GM23338 (cell line): ENCODE results near the gene STIM1. TPM values are rescaled to one million over a fixed set of nuclear protein-coding genes. Genes with fewer than 3 reads are reported as not detected.

ENCODE experiments used
- ATAC-seq: fragments of 200-7000 bp; cut with Tn5 transposase; 3 replicates; pipeline ENCODE4 v1.9.1; 2020
- DNase-seq: peaks from one replicate; pipeline ENCODE4 v3.0.0-alpha.2; 2015; ENCODE audit warnings: low spot score
- H2AFZ ChIP-seq: fragments of 200-600 bp; sonication (generic); 2 replicates; pipeline ENCODE4 v1.8.0; 2016; ENCODE audit warnings: antibody characterized with exemption, mild to moderate bottlenecking, moderate library complexity
- H3F3A ChIP-seq: fragments of 200-600 bp; sonication (generic); replicated peaks from 2 replicates; pipeline ENCODE4 v1.8.0; 2017; ENCODE audit warnings: antibody characterized with exemption, mixed run types, low read depth
- H3K27ac ChIP-seq: fragments of 200-600 bp; sonication (generic); 2 replicates; pipeline ENCODE4 v1.6.1; 2016; ENCODE audit warnings: low read depth
- H3K27me3 ChIP-seq: fragments of 200-600 bp; sonication (generic); 2 replicates; pipeline ENCODE4 v1.8.0; 2016; ENCODE audit warnings: mild to moderate bottlenecking, mixed run types, moderate library complexity; ENCODE audit not compliant: insufficient read depth
- H3K36me3 ChIP-seq: fragments of 200-600 bp; sonication (generic); 2 replicates; pipeline ENCODE4 v1.8.0; 2016; ENCODE audit warnings: mild to moderate bottlenecking; ENCODE audit not compliant: insufficient read depth
- H3K4me1 ChIP-seq: fragments of 200-600 bp; sonication (generic); 2 replicates; pipeline ENCODE4 v1.8.0; 2016; ENCODE audit warnings: mild to moderate bottlenecking, moderate library complexity; ENCODE audit not compliant: insufficient read depth
- H3K4me2 ChIP-seq: fragments of 200-600 bp; sonication (generic); 2 replicates; pipeline ENCODE4 v1.7.1; 2017; ENCODE audit warnings: mixed run types
- H3K4me3 ChIP-seq: fragments of 200-600 bp; sonication (generic); 2 replicates; pipeline ENCODE4 v1.6.1; 2016; ENCODE audit warnings: mixed run types
- H3K79me2 ChIP-seq: fragments of 200-600 bp; sonication (generic); replicated peaks from 2 replicates; pipeline ENCODE4 v1.8.0; 2017; ENCODE audit warnings: mild to moderate bottlenecking; ENCODE audit not compliant: insufficient read depth
- H3K9me2 ChIP-seq: fragments of 200-600 bp; sonication (generic); 2 replicates; pipeline ENCODE4 v1.8.0; 2017; ENCODE audit not compliant: insufficient read depth
- H4K20me1 ChIP-seq: fragments of 200-600 bp; sonication (generic); replicated peaks from 2 replicates; pipeline ENCODE4 v1.8.0; 2017; ENCODE audit warnings: mild to moderate bottlenecking; ENCODE audit not compliant: insufficient read depth
- H3K27ac Mint-ChIP-seq: 2 replicates; pipeline ENCODE4 v1.8.0; 2020; ENCODE audit warnings: inconsistent platforms, mild to moderate bottlenecking, moderate library complexity, mixed read lengths
- H3K27me3 Mint-ChIP-seq: 3 replicates; pipeline ENCODE4 v1.8.0; 2022; ENCODE audit warnings: low read depth, mild to moderate bottlenecking, moderate library complexity, mixed read lengths, inconsistent platforms; ENCODE audit not compliant: insufficient read depth, poor library complexity
- H3K36me3 Mint-ChIP-seq: 3 replicates; pipeline ENCODE4 v1.8.0; 2021; ENCODE audit warnings: low read depth, mild to moderate bottlenecking, inconsistent platforms, moderate library complexity, mixed read lengths
- H3K4me1 Mint-ChIP-seq: 3 replicates; pipeline ENCODE4 v1.8.0; 2020; ENCODE audit warnings: mild to moderate bottlenecking, inconsistent platforms, mixed read lengths
- H3K4me3 Mint-ChIP-seq: 3 replicates; pipeline ENCODE4 v1.8.0; 2021; ENCODE audit warnings: moderate library complexity, mild to moderate bottlenecking, inconsistent platforms, mixed read lengths
- H3K9me3 Mint-ChIP-seq: 3 replicates; pipeline ENCODE4 v1.8.0; 2020; ENCODE audit warnings: moderate library complexity, mild to moderate bottlenecking, inconsistent platforms, mixed read lengths
- CREB1 ChIP-seq: fragments of 250-450 bp; sonication (Bioruptor Pico); IDR thresholded peaks from 2 replicates; pipeline ENCODE4 v1.5.0; 2020; ENCODE audit warnings: low read depth, mild to moderate bottlenecking, moderate library complexity
- EZH2phosphoT487 ChIP-seq: fragments of 200-600 bp; sonication (generic); IDR thresholded peaks from one replicate; pipeline ENCODE4 v1.8.1; 2018; ENCODE audit warnings: antibody characterized with exemption; ENCODE audit not compliant: unreplicated experiment
- JUNB ChIP-seq: IDR thresholded peaks from one replicate; pipeline ENCODE4 v1.6.1; 2016; ENCODE audit warnings: antibody characterized with exemption; ENCODE audit not compliant: unreplicated experiment
- NANOG ChIP-seq: IDR thresholded peaks from 2 replicates; pipeline ENCODE4 v1.6.1; 2016; ENCODE audit warnings: antibody characterized with exemption, borderline replicate concordance
- POLR2AphosphoS5 ChIP-seq: IDR thresholded peaks from 2 replicates; pipeline ENCODE4 v1.6.1; 2016; ENCODE audit warnings: antibody characterized with exemption, low read depth
- STAT1 ChIP-seq: IDR thresholded peaks from one replicate; pipeline ENCODE4 v1.6.1; 2016; ENCODE audit warnings: antibody characterized with exemption; ENCODE audit not compliant: unreplicated experiment
- ZNF114 ChIP-seq: fragments of 250-450 bp; sonication (Bioruptor Pico); IDR thresholded peaks from 2 replicates; pipeline ENCODE4 v1.5.0; 2020; ENCODE audit warnings: mild to moderate bottlenecking, moderate library complexity
- ZNF331 ChIP-seq: fragments of 250-450 bp; sonication (Bioruptor Pico); IDR thresholded peaks from 2 replicates; pipeline ENCODE4 v1.5.0; 2020; ENCODE audit warnings: low read depth, mild to moderate bottlenecking, moderate library complexity
- polyA plus RNA-seq: library from polyadenylated mRNA; unstranded; fragments of >200 nt; fragmentation: Nextera tagmentation; extraction: Ambion mirVana; gene quantifications from 2 replicates; pipeline ENCODE4 v1.2.1, GENCODE V29; 2016
- total RNA-seq: library from RNA; depleted of rRNA; stranded (reverse); fragments of >200 nt; shearing (Covaris generic); gene quantifications from 2 replicates; pipeline ENCODE4 v1.2.3, GENCODE V29; 2014
- TF ChIP-seq, protein P1 (sequence below): IDR thresholded peaks from 2 replicates; pipeline ENCODE4 v1.6.1; 2016; ENCODE audit warnings: antibody characterized with exemption
- TF ChIP-seq, protein P2 (sequence below): fragments of 250-450 bp; sonication (Bioruptor Pico); IDR thresholded peaks from 2 replicates; pipeline ENCODE4 v1.5.0; 2020; ENCODE audit warnings: mild to moderate bottlenecking, moderate library complexity
- TF ChIP-seq, protein P3 (sequence below): IDR thresholded peaks from one replicate; pipeline ENCODE4 v1.6.1; 2018; ENCODE audit warnings: antibody characterized with exemption; ENCODE audit not compliant: unreplicated experiment
- TF ChIP-seq, protein P4 (sequence below), 2 experiments: fragments of 200-600 bp in 1 of 2; sonication (generic) in 1 of 2; conservative IDR thresholded peaks; 2 replicates each; pipeline versions ENCODE4 v1.5.1 to v1.6.1; 2016 to 2017; ENCODE audit warnings: antibody characterized with exemption in 2 of 2, low read depth in 2 of 2, mild to moderate bottlenecking in 2 of 2, moderate library complexity in 1 of 2

Gene STIM1
- total and polyA plus RNA-seq, 2 experiments from 2014 or later, result 3.5 to 14.0 TPM

DNA sequence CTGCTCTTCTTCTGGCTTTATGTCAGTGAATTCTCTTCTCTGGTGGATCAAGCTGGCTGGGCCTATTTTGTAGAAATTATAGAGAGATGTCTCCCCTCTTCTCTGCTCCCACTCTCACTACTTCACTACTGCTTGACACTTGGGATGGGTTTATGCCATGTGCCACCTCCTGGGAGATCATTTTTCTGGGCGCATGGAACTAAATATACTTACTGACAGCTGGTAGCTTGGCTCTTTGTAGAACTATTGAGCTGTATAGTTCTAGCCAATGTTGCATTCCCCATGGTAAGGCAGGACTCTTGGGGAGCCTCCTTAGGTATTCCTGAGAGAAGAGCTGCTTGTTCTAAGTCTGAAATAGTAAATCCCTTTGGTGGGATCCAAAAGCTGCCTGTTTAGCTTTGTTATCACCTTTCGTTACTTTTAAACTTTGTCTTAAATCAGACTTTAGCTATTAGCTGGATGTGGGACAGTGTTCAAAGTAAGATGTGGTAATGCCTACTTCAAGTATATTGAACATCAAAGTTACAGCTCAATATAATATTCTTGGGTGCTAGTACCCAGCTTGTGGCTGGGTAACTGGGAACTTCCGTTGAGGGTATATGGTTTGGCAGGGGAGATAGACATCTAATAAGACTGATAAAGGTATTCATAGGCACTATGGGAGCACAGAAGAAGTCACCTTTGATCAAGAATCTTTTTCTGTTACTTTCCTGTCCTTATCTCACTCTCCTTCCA lies 151.6 kb downstream of the STIM1 start (continued):
- TF ChIP-seq, protein P1, sequence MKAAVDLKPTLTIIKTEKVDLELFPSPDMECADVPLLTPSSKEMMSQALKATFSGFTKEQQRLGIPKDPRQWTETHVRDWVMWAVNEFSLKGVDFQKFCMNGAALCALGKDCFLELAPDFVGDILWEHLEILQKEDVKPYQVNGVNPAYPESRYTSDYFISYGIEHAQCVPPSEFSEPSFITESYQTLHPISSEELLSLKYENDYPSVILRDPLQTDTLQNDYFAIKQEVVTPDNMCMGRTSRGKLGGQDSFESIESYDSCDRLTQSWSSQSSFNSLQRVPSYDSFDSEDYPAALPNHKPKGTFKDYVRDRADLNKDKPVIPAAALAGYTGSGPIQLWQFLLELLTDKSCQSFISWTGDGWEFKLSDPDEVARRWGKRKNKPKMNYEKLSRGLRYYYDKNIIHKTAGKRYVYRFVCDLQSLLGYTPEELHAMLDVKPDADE, result no peak
- TF ChIP-seq POLR2AphosphoS5 (no peak), CREB1 (CRISPR knock-in tag) (no peak), ZNF331 (CRISPR knock-in tag) (no peak), NANOG (no peak), JUNB (no peak), ZNF114 (CRISPR knock-in tag) (no peak)
- TF ChIP-seq, protein P2, sequence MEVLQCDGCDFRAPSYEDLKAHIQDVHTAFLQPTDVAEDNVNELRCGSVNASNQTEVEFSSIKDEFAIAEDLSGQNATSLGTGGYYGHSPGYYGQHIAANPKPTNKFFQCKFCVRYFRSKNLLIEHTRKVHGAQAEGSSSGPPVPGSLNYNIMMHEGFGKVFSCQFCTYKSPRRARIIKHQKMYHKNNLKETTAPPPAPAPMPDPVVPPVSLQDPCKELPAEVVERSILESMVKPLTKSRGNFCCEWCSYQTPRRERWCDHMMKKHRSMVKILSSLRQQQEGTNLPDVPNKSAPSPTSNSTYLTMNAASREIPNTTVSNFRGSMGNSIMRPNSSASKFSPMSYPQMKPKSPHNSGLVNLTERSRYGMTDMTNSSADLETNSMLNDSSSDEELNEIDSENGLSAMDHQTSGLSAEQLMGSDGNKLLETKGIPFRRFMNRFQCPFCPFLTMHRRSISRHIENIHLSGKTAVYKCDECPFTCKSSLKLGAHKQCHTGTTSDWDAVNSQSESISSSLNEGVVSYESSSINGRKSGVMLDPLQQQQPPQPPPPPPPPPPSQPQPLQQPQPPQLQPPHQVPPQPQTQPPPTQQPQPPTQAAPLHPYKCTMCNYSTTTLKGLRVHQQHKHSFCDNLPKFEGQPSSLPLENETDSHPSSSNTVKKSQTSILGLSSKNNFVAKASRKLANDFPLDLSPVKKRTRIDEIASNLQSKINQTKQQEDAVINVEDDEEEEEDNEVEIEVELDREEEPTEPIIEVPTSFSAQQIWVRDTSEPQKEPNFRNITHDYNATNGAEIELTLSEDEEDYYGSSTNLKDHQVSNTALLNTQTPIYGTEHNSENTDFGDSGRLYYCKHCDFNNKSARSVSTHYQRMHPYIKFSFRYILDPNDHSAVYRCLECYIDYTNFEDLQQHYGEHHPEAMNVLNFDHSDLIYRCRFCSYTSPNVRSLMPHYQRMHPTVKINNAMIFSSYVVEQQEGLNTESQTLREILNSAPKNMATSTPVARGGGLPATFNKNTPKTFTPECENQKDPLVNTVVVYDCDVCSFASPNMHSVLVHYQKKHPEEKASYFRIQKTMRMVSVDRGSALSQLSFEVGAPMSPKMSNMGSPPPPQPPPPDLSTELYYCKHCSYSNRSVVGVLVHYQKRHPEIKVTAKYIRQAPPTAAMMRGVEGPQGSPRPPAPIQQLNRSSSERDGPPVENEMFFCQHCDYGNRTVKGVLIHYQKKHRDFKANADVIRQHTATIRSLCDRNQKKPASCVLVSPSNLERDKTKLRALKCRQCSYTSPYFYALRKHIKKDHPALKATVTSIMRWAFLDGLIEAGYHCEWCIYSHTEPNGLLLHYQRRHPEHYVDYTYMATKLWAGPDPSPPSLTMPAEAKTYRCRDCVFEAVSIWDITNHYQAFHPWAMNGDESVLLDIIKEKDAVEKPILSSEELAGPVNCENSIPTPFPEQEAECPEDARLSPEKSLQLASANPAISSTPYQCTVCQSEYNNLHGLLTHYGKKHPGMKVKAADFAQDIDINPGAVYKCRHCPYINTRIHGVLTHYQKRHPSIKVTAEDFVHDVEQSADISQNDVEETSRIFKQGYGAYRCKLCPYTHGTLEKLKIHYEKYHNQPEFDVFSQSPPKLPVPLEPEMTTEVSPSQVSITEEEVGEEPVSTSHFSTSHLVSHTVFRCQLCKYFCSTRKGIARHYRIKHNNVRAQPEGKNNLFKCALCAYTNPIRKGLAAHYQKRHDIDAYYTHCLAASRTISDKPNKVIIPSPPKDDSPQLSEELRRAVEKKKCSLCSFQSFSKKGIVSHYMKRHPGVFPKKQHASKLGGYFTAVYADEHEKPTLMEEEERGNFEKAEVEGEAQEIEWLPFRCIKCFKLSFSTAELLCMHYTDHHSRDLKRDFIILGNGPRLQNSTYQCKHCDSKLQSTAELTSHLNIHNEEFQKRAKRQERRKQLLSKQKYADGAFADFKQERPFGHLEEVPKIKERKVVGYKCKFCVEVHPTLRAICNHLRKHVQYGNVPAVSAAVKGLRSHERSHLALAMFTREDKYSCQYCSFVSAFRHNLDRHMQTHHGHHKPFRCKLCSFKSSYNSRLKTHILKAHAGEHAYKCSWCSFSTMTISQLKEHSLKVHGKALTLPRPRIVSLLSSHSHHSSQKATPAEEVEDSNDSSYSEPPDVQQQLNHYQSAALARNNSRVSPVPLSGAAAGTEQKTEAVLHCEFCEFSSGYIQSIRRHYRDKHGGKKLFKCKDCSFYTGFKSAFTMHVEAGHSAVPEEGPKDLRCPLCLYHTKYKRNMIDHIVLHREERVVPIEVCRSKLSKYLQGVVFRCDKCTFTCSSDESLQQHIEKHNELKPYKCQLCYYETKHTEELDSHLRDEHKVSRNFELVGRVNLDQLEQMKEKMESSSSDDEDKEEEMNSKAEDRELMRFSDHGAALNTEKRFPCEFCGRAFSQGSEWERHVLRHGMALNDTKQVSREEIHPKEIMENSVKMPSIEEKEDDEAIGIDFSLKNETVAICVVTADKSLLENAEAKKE (CRISPR knock-in tag), result no peak

DNA sequence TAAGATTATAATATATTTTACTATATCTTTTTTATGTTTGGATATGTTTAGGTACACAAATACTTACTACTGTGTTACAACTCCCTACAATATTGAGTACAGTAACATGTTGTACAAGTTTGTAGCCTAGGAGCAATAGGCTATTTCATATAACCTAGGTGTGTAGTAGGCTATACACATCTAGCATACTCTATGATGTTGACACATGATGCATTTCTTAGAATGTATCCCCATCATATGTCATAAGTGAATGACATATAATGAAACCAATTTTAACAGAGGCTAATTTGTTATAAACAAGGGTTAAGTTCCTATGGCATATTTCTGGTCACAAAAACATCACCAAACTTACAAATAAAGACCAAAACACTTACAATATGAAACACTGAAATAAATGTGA lies 152.7 kb downstream of the STIM1 start:
- Histone ChIP-seq H3K27me3 (no peaks in the 10 kb centered on the region), H3F3A (no peaks in the 10 kb centered on the region), H3K4me3 (no peak overlapping the region), H3K79me2 (no peaks in the 10 kb centered on the region), H4K20me1 (no peaks in the 10 kb centered on the region), H3K4me1 (no peaks in the 10 kb centered on the region), H3K36me3 (no peaks in the 10 kb centered on the region), H3K9me2 (no peaks in the 10 kb centered on the region), H3K4me2 (no peak overlapping the region), H3K27ac (no peak overlapping the region), H2AFZ (no peak overlapping the region)
- Mint-ChIP-seq H3K36me3 (no peaks in the 10 kb centered on the region), H3K9me3 (no peaks in the 10 kb centered on the region; the same call in 2 of the 3 replicates), H3K4me3 (no peak overlapping the region), H3K27me3 (no peaks in the 10 kb centered on the region), H3K27ac (no peak overlapping the region), H3K4me1 (no peaks in the 10 kb centered on the region)
- DNase-seq, result no peak
- no peak for ATAC-seq
- TF ChIP-seq JUNB (no peak), EZH2phosphoT487 (no peak), STAT1 (no peak), POLR2AphosphoS5 (no peak), ZNF331 (CRISPR knock-in tag) (no peak)
- TF ChIP-seq, protein P3, sequence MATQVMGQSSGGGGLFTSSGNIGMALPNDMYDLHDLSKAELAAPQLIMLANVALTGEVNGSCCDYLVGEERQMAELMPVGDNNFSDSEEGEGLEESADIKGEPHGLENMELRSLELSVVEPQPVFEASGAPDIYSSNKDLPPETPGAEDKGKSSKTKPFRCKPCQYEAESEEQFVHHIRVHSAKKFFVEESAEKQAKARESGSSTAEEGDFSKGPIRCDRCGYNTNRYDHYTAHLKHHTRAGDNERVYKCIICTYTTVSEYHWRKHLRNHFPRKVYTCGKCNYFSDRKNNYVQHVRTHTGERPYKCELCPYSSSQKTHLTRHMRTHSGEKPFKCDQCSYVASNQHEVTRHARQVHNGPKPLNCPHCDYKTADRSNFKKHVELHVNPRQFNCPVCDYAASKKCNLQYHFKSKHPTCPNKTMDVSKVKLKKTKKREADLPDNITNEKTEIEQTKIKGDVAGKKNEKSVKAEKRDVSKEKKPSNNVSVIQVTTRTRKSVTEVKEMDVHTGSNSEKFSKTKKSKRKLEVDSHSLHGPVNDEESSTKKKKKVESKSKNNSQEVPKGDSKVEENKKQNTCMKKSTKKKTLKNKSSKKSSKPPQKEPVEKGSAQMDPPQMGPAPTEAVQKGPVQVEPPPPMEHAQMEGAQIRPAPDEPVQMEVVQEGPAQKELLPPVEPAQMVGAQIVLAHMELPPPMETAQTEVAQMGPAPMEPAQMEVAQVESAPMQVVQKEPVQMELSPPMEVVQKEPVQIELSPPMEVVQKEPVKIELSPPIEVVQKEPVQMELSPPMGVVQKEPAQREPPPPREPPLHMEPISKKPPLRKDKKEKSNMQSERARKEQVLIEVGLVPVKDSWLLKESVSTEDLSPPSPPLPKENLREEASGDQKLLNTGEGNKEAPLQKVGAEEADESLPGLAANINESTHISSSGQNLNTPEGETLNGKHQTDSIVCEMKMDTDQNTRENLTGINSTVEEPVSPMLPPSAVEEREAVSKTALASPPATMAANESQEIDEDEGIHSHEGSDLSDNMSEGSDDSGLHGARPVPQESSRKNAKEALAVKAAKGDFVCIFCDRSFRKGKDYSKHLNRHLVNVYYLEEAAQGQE, result no peak
- TF ChIP-seq, protein P4, sequence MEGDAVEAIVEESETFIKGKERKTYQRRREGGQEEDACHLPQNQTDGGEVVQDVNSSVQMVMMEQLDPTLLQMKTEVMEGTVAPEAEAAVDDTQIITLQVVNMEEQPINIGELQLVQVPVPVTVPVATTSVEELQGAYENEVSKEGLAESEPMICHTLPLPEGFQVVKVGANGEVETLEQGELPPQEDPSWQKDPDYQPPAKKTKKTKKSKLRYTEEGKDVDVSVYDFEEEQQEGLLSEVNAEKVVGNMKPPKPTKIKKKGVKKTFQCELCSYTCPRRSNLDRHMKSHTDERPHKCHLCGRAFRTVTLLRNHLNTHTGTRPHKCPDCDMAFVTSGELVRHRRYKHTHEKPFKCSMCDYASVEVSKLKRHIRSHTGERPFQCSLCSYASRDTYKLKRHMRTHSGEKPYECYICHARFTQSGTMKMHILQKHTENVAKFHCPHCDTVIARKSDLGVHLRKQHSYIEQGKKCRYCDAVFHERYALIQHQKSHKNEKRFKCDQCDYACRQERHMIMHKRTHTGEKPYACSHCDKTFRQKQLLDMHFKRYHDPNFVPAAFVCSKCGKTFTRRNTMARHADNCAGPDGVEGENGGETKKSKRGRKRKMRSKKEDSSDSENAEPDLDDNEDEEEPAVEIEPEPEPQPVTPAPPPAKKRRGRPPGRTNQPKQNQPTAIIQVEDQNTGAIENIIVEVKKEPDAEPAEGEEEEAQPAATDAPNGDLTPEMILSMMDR (conservative IDR thresholded peaks at IDR 0.05; ENCODE audit: low read depth in 2 of 2), result no peak
